LHCN-M2 (cell line): Measurements from ENCODE around the gene ECE1. TPM values are rescaled to one million over a fixed set of nuclear protein-coding genes. Genes with fewer than 3 reads are reported as not detected.

Source experiments
- DNase-seq: peaks from one replicate; pipeline ENCODE4 v3.0.0-alpha.2; 2012; ENCODE audit warnings: low read depth
- total RNA-seq: library from RNA; depleted of rRNA; stranded (reverse); fragments of >200 nt; gene quantifications from 2 replicates; pipeline ENCODE4 v1.2.3, GENCODE V29; 2014

Gene ECE1
- total RNA-seq, 1 experiment from 2014 or later = 50.5 TPM

DNA sequence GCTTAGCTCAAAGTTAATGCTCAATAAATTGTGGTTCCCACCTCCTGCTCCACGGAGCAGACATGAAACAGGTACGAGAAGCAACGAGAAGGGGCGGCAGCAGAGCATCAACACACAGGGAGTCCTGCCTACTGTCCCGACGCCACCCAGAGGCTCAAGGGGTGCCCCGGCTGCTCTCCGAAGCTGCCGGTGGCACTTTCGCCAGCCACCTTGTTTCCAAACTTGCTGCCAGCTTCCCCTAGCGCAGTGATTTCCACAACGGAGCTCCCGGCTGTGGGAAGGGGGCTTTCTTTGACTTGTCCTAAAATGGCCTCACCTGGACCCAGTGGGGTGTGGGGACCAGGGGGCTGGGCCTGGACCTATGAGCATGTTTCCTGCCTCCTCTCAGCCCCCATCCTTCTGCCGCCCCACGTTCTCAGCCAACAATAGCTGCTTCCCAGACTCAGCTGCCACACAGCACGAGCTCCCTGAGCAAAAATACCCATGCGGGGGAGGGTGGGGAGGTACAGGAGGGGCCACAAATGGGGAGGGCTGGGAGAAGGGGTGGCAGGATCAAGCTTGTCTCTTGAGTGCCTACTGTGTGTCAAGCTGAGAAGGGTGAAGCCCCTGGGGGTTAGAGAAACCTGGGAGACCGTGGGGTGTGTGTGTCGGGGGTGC, 35.6 kb upstream of the ECE1 start:
- DNase-seq = no peak

DNA sequence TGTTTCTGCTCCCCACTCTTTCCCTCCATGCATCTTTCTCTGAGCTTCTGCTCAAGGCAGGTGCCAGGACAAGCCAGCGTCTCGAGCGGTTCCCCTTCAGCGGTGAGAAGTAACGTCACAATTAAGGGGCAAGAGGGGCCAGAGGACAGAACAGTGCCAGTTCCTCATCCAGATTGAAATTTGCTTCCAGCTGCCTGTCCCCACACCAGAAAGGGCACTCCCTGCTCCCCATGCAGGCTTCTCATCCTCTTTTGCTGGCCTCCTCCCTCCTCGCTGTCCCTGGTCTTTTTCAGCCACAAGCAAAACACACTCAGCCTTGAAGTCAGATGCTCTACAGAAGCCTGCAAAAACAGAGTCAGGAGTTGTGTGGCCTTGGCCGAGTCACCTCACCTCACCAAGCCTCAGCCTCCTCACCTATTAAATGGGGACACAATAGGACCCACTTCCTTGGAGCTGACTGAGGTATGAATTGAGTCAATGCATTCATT, 35.0 kb upstream of the ECE1 start:
- no peak for DNase-seq

DNA sequence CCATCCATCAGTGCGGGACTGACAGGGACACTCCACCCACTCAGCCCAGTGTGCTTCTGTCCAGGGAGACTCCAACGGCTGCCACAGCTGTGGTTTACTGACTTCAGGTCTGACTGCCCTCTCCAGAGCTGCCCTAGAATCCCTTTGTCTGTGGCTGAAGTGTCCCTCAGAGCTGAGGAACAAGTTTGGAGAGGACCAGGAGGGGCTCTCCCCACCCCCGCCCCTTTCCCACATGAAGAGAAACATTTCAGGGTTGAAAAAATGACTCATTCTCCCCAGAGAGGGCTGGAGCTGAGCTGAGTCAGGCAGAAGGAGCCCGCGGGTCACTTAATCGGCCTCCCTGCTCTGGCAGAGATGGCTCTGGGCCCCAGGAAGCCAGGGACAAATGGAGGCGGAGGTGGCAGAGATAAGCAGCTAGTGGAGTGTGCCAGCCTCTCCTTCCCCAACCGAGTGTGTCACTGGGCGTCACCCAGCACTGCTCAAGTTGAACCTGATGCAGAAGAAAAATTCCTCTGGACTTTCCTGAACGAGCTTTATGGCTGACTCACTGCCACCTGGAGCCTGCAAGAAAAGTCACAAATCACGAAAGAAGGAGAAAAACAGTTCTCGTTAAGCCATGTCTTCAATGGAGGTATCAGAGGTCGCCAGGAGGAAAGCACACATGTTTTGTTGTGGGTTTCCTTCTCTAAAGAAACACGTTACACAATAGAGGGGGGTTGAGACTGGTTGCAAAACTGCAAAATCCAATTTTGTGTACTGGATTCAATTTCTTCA, 34.3 kb upstream of the ECE1 start:
- DNase-seq = peak; percentile 94

DNA sequence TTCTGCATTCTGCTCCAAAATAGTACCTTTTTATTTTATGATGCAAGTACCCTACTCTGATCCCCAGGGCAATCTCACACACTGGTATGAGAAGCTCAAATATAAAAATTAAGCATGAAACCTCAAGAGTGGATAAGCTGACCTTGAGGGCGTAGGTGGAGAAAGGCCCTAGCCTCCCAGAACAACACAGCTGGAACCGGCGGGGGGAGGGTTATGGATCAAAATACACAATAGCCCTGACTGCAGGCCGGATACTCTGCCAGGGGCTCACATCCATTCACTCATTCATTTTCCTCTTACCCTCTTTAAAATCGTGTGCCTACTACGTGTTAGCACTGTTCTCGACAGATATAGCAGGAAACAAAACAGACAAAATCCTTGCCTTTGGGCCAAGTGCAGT, 32.8 kb upstream of the ECE1 start:
- peak; percentile 49 for DNase-seq

DNA sequence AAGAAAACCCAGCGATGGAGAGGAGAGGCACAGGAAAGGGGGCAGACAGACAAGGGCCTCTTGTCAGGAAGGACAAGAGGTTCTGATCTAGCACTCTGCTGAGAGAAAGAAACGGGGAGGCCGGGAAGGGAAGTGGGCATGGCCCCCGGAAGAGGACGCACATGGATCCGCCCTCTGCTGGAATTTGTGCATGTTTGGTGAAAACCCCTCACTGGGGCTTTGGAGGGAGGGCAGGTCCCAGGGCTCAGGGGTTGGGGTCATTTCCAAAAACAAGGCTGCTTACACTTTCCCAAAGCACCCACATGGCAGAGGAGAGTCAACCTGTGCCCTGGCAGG, 32.4 kb upstream of the ECE1 start:
- DNase-seq = no peak

DNA sequence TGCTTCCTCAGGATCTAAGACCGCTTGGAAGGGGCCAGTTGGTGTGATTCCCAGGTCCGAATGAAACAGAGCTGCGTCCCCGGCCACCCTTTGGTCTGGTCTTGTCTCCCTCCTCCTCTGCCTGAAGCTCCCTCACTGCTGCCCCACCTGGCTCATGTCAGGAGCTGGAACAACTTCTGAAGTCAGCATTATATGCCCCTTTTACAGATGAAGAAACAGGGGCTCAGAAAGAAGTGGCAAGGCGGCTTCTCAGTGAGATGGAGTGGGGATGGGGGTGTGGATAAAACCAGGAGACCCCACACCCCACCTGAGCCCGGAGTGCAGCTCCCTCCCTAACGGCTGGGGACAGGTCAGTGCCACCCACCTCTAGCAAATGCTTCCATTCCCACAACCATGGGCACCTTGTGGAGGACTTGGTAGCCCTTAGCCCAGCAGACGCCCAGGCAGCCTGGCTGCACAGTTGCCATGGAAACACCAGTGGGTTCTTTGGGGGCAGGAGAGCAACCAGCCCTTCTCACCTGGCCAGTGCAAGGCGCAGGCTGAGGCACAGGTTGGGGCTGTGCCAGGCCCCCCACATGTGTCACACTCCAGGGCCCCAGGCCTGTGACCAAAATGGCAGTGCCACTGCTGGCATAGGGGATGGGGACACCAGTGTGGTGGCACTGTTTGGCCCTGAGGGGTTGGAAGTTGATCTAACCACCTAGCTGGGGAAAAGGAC, 31.9 kb upstream of the ECE1 start:
- no peak for DNase-seq

DNA sequence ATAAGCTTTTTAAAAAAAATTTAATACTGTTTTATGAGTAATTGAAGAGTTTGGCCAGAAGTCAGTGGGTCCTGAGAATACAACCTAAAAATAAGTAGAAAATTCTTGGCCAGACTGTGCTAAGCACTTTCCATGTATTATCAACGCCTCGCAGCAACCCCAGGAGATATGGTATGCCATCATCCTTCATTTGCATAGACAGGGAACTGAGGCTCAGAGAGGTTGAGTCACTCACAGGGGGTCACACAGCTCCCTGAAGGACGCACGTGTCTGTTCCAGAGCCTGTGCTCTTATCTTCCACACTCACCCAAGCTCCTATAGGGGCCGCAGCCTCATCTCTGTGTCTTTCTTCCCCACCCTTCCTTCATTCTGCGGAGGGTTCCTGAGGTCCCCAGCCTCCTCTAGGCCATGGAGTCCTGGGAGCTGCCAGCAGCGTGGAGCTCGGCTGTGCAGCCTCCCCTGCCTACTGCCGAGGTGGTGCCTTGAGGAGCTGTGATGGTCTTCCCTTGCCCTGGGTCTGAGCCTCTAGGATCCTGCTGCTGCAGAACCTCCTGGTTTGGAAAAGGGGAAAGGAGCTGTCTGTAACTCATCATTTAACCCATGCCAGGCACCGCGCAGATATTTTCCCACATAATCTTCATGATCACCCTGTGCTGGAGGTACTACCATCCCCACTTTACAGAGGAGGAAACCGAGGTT, 30.3 kb upstream of the ECE1 start:
- DNase-seq = no peak

DNA sequence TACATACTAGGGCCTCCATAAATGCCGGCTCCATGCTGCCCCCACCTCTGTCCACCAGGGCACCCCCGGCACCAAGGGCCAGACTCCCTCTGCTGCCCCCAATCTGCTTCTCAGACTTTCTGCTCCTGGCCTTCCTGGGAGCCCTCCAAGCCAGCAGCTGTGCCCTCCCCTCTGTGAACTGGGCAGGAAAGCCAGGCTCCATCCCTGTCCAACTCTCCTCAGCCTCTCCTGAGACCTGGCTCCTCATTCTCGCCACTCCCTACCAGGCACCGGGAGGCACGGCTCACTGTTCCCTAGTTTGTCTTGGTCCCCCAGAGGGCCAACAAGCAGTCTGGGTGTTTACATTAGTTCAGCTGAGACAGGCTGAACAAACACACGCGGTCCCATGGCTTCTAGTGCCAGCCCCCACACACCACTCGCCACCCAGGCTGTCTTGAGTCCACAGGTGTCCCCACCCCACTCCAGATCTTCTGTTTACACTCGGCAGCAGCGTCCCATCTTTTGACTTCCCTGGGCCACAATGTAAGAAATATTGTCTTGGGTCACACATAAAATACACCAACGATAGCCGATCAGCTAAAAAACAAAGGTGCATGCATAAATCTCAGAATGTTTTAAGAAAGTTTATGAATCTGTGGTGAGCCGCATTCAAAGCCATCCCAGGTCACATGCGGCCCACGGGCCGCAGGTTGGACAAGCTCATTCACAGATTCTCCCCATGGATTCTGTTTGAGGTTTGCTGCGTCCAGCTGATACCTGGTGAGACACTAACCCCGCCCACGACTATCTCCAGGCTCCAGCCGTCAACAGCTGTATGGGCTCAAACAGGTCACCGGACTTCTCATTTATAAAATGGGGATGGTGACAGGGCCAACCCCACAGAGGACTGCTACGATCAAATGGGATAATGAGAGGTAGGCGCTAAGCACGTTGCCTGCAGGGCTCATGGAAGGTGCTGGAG, 29.5 kb upstream of the ECE1 start:
- no peak for DNase-seq

DNA sequence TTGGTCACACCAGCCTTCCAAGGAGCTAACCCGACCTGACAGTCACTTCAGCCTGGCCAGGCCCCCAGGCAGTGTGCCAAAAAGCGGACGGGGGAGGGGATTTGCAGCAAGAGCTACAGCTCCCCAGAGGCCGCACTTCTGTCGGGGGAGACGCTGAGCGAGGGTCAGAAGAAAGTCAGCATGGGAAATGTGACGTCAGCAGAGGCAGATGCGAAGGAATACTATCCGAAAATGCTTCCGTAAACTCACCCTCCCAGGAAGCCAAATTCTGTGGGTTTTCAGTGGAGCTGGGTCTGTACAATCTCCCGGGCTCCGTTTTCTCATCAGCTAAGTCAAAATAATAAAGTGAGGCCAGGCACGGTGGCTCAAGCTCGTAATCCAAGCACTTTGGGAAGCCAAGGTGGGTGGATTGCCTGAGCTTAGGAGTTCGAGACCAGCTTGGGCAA, 28.5 kb upstream of the ECE1 start:
- no peak for DNase-seq

DNA sequence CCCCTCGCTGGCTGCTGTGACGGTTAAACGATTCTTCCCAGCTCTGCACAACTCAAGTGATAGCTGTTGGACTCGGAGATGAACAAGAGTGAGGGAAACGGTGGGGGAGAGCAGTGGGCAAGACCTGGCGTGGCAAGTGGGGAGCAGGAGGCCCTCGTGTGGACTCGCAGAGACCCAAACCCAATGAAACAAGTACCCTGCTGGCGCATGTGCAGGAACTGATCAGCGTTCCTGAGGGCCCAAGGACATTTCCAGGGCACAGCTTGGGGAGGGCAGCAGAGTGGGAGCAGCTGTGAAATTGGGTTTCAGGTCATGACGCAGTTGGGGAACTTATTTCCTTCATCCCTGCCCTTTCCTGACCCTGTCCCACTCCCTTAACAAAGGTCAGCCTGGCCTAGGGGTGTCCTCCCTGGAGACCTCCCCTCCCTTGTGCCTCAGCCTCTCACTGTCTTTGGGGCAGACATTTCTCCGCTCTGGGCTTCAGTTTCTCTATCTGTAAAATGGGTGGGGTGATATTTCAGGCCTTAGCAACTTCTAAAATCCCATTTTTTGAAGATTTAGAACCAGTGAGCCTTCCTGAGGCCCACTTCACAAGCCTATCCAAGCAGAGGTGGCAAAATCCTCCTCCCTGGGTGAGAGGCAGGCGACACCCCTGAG, 27.9 kb upstream of the ECE1 start:
- no peak for DNase-seq

DNA sequence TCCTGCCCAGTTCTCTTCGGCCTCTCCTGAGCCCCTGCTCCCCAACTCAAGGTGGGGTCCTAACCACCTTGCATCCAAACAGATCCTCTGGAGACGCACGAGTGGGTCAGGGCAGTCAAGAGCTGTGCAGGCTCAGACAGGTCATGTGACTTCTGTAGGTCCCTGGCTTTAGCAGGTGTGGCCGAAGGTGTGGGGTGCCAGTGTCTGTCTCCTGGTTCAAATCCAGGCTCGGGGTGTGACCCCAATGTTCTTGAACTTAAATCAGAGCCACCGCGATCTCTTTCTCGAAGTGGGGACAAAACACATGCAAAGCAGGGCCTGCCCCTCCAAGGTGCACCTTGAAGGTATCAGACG, 27.4 kb upstream of the ECE1 start:
- DNase-seq = no peak

DNA sequence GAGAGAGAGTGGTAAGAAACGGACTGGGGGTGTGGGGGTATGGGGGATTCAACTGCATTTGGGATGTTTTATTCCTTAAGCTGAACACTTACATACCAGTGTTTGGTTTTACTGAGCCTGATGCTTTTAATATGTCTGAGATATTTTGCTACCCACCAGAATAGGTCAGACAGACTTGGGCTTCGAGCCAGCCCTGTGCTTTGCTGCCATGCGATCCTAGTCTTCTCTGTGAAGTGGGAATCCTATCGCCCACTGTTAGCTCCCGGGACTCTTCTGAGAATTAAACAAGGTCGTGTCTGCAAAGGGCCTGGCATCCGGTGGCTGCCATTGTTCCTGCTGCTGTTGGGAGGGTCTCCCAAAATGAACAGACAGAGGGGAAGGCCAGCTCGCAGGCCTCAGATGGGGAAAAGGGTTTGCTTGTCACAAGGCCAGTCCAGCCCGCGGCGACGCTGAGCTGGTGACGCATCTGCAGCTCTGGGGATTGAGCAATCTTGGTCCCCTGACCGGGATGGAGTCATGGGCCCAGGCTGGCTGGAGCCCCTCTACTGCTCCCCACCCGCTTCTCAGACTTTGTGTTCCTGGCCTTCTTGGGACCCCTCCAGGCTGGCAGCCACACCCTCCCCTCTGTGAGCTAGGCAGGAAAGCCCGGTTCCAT, 26.9 kb upstream of the ECE1 start:
- no peak for DNase-seq

DNA sequence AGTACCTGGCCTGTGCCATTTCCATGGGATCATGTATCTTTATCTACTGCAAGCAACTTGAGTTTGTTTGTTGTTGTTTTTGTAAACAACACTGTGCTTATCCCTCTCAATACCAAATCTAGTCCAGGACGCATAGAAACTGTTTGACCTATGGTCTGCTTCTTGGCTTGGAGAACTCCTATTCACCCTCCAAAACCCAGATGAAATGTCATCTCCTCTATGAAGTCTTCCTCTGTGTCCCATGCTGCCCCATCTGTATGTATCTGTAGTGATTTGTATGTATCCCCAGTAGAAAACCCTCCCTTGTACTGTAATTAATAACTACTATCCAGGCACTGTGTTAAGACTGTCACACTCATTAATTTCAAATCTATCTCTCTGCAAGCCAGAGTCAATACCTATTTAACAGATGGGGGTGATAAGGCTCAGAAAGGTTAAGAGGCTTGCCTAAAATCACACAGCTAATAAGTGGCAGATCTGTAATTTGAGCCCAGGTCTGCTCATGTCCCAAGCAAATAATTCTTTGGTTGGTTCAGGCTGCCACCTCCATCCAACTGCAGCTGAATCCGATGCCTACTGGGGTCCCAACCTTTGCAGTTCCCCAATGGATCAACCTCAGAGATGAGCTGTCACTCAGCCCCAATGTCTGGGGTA, 24.6 kb upstream of the ECE1 start:
- no peak for DNase-seq

DNA sequence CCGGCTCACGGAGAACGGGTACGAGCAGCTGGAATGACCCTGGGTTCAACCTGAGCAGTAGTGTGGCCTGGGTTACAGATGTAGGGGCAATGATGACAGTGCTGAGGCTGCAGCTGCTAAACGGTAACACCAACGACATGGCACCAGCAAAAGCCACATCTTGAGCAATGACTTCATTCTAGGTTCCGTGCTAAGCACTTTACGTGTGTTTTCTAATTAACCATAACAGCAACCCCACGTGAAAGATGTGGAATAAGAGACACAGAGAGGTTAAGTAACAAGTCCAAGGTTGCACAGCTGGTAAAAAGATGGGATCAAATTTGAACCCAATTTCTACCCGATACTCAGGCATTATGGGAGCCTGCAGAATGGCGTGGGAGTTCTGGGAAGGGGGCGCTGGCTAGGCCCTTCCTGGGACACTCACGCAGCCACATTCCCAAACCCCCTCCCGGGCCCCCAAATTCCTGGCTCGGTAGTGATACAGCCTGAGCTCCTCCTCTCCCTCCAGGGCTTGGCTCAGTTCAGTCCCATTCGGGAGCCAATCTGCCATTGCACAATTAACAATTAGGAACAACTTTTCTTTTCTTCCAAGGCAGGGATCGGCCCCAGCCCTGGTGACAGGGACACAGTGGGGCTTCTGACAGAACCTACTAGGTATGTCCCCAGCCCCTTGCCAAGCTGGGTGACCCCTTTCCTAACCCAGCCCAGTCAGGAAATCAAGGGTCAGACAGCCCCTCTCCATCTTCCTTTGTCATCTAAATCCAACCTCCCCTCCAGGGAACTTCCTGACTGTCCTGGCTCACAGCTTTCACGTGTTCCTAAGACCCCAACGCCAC, 23.8 kb upstream of the ECE1 start:
- DNase-seq = no peak

DNA sequence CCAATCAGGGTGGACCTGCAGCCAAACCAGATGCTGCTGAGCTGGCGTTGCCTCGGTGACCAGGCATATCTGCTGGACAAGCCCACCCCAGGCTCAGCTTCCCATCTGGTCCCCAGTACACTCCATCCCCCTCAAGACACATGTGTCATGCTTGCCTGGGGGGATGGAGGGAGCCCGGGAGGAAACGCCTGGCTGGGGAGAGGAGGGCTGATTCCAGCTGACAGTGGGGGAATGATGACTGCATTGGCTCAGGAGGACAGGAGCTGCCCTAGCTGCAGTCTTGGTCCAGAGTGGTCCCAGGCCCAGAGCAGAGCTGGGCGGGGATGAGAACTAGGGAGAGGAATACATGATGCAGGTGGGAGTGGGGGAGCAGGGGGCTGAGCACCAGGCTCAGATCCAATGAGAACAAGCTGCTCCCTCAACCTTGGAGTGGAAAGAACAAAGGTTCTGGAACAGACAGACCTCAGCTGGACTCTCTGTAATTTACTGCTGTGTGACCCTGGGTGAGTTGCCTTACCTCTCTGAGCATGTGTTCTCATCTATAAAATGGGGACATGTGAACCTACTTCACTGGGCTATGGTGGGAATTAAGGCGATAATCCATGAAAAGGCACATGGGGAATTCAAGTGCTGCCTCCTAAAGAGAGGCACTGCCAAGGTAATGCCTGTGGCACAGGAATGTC, 23.1 kb upstream of the ECE1 start:
- peak; percentile 32 for DNase-seq

DNA sequence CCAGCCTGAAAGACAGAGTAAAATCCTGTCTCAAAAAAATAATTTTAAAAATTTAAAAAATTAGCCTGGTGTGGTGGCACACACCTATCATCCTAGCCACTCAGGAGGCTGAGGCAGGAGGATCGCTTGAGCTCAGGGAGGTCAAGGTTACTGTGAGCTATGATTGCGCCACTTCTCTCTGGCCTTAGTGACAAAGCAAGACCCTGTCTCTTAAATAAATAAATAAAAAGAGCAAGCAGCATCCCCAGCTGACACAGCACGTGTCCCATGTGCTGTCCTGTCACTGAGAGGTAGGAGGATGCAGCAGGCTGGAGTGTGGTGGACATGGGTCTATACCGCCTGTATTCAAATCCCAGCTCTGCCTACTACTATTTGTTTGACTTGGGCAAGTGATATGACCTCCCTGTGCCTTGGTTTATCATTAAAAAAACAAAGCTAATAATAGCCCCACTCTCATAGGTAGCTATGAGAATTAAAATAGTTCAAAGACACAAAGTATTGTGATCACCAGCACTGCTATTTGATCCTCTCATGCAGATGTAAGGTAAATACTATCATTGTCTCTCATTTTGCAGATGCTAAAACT, 22.2 kb upstream of the ECE1 start:
- DNase-seq = no peak

DNA sequence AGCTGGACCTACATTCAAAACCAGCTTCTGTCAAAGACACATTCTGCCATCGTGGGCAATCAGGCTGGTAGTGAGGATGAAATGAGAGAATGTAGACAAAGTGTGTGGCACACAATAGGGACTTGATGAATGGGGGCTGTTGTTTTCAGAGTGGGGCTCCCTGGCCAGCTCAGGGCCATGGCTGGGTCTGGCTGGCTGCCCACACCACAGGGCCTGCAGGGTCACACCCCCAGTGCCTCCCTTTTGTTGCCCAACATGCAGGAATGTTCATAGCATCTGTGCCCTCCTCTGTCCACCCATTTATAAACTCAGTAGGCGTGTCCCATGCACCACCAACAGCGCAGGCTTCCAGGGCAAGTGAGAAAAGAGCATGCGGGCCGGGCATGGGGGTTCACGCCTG, 20.8 kb upstream of the ECE1 start:
- DNase-seq = peak; percentile 52
